AG04450 (cell line): ENCODE data around the gene KRT77. TPM values are rescaled to one million over a fixed set of nuclear protein-coding genes. Genes with fewer than 3 reads are reported as not detected.

ENCODE experiments used
- CTCF ChIA-PET: fragments of 300-600, 350-600 bp; formaldehyde crosslinking; extraction: SDS; loops from one replicate; lab custom pipeline; 2022; ENCODE audit warnings: antibody characterized with exemption, inconsistent platforms; lab: Charles Lee
- POLR2A ChIA-PET: fragments of 350-600 bp; formaldehyde crosslinking; extraction: SDS; loops from one replicate; lab custom pipeline; 2021; ENCODE audit warnings: antibody characterized with exemption, inconsistent platforms; lab: Yijun Ruan, JAX
- DNase-seq: peaks from one replicate; pipeline ENCODE4 v3.0.0-alpha.2; 2011; ENCODE audit warnings: low read depth, low spot score
- H3K27ac ChIP-seq: one replicate; pipeline ENCODE4 v1.5.1; 2012; ENCODE audit warnings: low read depth, low read length, control low read depth
- H3K27me3 ChIP-seq: one replicate; pipeline ENCODE4 v1.6.0; 2012; ENCODE audit warnings: low read length; ENCODE audit not compliant: control insufficient read depth, insufficient read depth
- H3K4me3 ChIP-seq: 2 replicates; pipeline ENCODE4 v1.5.1; 2011; ENCODE audit warnings: mild to moderate bottlenecking, low read depth, low read length, control low read depth
- H3K9me3 ChIP-seq: 2 replicates; pipeline ENCODE4 v1.5.1; 2012; ENCODE audit warnings: low read length; ENCODE audit not compliant: control insufficient read depth, insufficient read depth
- CTCF ChIP-seq: IDR thresholded peaks from 2 replicates; pipeline ENCODE4 v1.5.1; 2011; ENCODE audit warnings: low read depth, low read length, control low read depth, inconsistent platforms
- polyA plus RNA-seq: library from polyadenylated mRNA; depleted of rRNA; stranded (reverse); fragments of >200 nt; gene quantifications from 2 replicates; pipeline ENCODE4 v1.2.3, GENCODE V29; 2011

KRT77 gene
- polyA plus RNA-seq, 1 experiment: not detected

- CTCF ChIA-PET: no interaction called here
- POLR2A ChIA-PET: no interaction called here
- no peak for TF ChIP-seq CTCF
- no peak for DNase-seq
- Histone ChIP-seq H3K9me3 (no peaks in the 10 kb centered on the region), H3K27me3 (peaks cover 14% of the 10 kb centered on the region), H3K4me3 (no peak overlapping the region), H3K27ac (no peak overlapping the region)
Observed at GRCh38 chr12:52685406-52685890, 17.9 kb downstream of the KRT77 start.

GRCh38 chr12:52684431-52684830 is 18.9 kb downstream of the KRT77 start:
- Histone ChIP-seq H3K4me3 (no peak overlapping the region), H3K27me3 (peaks cover 11% of the 10 kb centered on the region), H3K27ac (no peak overlapping the region), H3K9me3 (no peaks in the 10 kb centered on the region)
- TF ChIP-seq CTCF: no peak
- POLR2A ChIA-PET: no interaction called here
- CTCF ChIA-PET: no interaction called here
- no peak for DNase-seq

GRCh38 chr12:52683575-52684300 is 19.6 kb downstream of the KRT77 start:
- CTCF ChIA-PET: interaction anchor here (0.7 kb wide), 1 partner anchor 25 kb away, joined by 11 read pairs; no protein-coding TSS in a partner anchor
- Histone ChIP-seq H3K9me3 (no peaks in the 10 kb centered on the region), H3K4me3 (no peak overlapping the region), H3K27ac (no peak overlapping the region), H3K27me3 (peaks cover 11% of the 10 kb centered on the region)
- no peak for DNase-seq
- POLR2A ChIA-PET: no interaction called here
- no peak for TF ChIP-seq CTCF

- H3K27ac ChIP-seq: no peak overlapping the region
- no peak overlapping the region for H3K4me3 ChIP-seq
- DNase-seq: no peak
- H3K27me3 ChIP-seq: peaks cover 11% of the 10 kb centered on the region
- H3K9me3 ChIP-seq: no peaks in the 10 kb centered on the region
- CTCF ChIA-PET: interaction anchor here (0.7 kb wide), 1 partner anchor 26 kb away, joined by 11 read pairs; no protein-coding TSS in a partner anchor
- TF ChIP-seq CTCF: no peak
- POLR2A ChIA-PET: no interaction called here
Observed at GRCh38 chr12:52682938-52683574, 20.3 kb downstream of the KRT77 start.

- no peak for TF ChIP-seq CTCF
- no peaks in the 10 kb centered on the region for H3K9me3 ChIP-seq
- no peak for DNase-seq
- ChIA-PET POLR2A (no interaction called here), CTCF (no interaction called here)
- peaks cover 13% of the 10 kb centered on the region for H3K27me3 ChIP-seq
- H3K4me3 ChIP-seq: no peak overlapping the region
- H3K27ac ChIP-seq: no peak overlapping the region
Observed at GRCh38 chr12:52682381-52682660, 21.0 kb downstream of the KRT77 start.
